H1 (cell line): ENCODE measurements around the gene EDN1. TPM values are rescaled to one million over a fixed set of nuclear protein-coding genes. Genes with fewer than 3 reads are reported as not detected.

ENCODE experiments used
- CTCF ChIA-PET: fragments of 300-600 bp; sonication (Branson Sonifier 250); formaldehyde crosslinking; loops from one replicate; lab custom pipeline; 2021; ENCODE audit not compliant: partially characterized antibody; lab: Charles Lee
- POLR2A ChIA-PET: fragments of 300-600 bp; sonication (Branson Sonifier 250); formaldehyde crosslinking; loops from one replicate; lab custom pipeline; 2021; ENCODE audit warnings: inconsistent platforms; ENCODE audit not compliant: partially characterized antibody; lab: Charles Lee
- DNase-seq, 2 experiments: peaks; one replicate each; pipeline versions ENCODE4 v3.0.0 to v3.0.0-alpha.2; 2010 to 2022; ENCODE audit warnings: low spot score in 2 of 2, low read depth in 1 of 2, mixed read lengths in 1 of 2
- FAIRE-seq: peaks from 2 replicates; lab custom pipeline; 2011; peaks lifted over from hg19 to GRCh38; lab: Jason Lieb, UNC
- H2AFZ ChIP-seq: 2 replicates; pipeline ENCODE4 v1.8.1; 2012; ENCODE audit warnings: low read length, inconsistent platforms
- H2AK5ac ChIP-seq: 2 replicates; pipeline ENCODE4 v1.6.1; 2013; ENCODE audit warnings: low read depth, low read length
- H2BK120ac ChIP-seq: replicated peaks from 2 replicates; pipeline ENCODE3; 2013; ENCODE audit warnings: low read depth, low read length, inconsistent platforms
- H2BK12ac ChIP-seq: 2 replicates; pipeline ENCODE4 v1.6.1; 2013; ENCODE audit warnings: low read depth, low read length
- H2BK15ac ChIP-seq: 2 replicates; pipeline ENCODE4 v1.6.1; 2013; ENCODE audit warnings: low read length
- H2BK20ac ChIP-seq: 2 replicates; pipeline ENCODE4 v1.6.1; 2013; ENCODE audit warnings: low read length
- H2BK5ac ChIP-seq: 2 replicates; pipeline ENCODE4 v1.6.1; 2013; ENCODE audit warnings: low read depth, low read length
- H3K14ac ChIP-seq: 2 replicates; pipeline ENCODE4 v1.6.1; 2013; ENCODE audit warnings: inconsistent platforms; ENCODE audit not compliant: insufficient read length
- H3K18ac ChIP-seq: 2 replicates; pipeline ENCODE4 v1.6.1; 2013; ENCODE audit warnings: low read length; ENCODE audit errors: extremely low read depth
- H3K23ac ChIP-seq: 2 replicates; pipeline ENCODE4 v1.6.1; 2013; ENCODE audit warnings: inconsistent platforms; ENCODE audit not compliant: insufficient read length
- H3K23me2 ChIP-seq: 2 replicates; pipeline ENCODE4 v1.6.1; 2013; ENCODE audit warnings: low read depth, low read length
- H3K27ac ChIP-seq: 2 replicates; pipeline ENCODE4 v1.6.1; 2011; ENCODE audit warnings: low read depth, low read length, inconsistent platforms
- H3K27me3 ChIP-seq, 4 experiments: replicated peaks in 1 of 4; 1 replicate in 1 of 4; 2 replicates in 3 of 4; pipeline versions ENCODE4 v1.6.1 to v1.8.1; 2011 to 2013; ENCODE audit warnings: low read length in 3 of 4, mild to moderate bottlenecking in 3 of 4, inconsistent platforms in 2 of 4, mixed read lengths in 2 of 4, moderate library complexity in 1 of 4; ENCODE audit not compliant: control insufficient read depth in 3 of 4, insufficient read depth in 3 of 4; ENCODE audit errors: extremely low read depth in 1 of 4
- H3K36me3 ChIP-seq, 4 experiments: 2 replicates each; pipeline versions ENCODE4 v1.6.1 to v1.8.1; 2011 to 2013; ENCODE audit warnings: mild to moderate bottlenecking in 4 of 4, low read length in 3 of 4, moderate library complexity in 2 of 4, control low read depth in 1 of 4, inconsistent platforms in 1 of 4; ENCODE audit not compliant: insufficient read depth in 4 of 4, control insufficient read depth in 2 of 4
- H3K4ac ChIP-seq: replicated peaks from 2 replicates; pipeline ENCODE3; 2013; ENCODE audit warnings: low read length, low read depth, mixed read lengths, inconsistent platforms; ENCODE audit not compliant: insufficient read length
- H3K4me1 ChIP-seq, 4 experiments: replicated peaks in 1 of 4; 1 replicate in 1 of 4; 2 replicates in 3 of 4; pipeline versions ENCODE4 v1.6.1 to v1.8.1; 2011 to 2013; ENCODE audit warnings: low read length in 3 of 4, inconsistent platforms in 2 of 4, mixed read lengths in 1 of 4; ENCODE audit not compliant: insufficient read depth in 4 of 4, control insufficient read depth in 3 of 4
- H3K4me2 ChIP-seq, 2 experiments: 2 replicates each; pipeline versions ENCODE4 v1.6.1 to v1.8.1; 2011 to 2013; ENCODE audit warnings: low read depth in 2 of 2, low read length in 2 of 2, control low read depth in 1 of 2, inconsistent platforms in 1 of 2, mild to moderate bottlenecking in 1 of 2; ENCODE audit not compliant: insufficient read depth in 1 of 2
- H3K4me3 ChIP-seq, 4 experiments: fragments of 200-600, 300-600 bp in 1 of 4; sonication (generic), shearing (Covaris generic), sonication (Bioruptor Twin) in 1 of 4; 2 replicates each; pipeline versions ENCODE4 v1.5.1 to v1.8.1; 2011 to 2016; ENCODE audit warnings: low read length in 4 of 4, low read depth in 3 of 4, control low read depth in 2 of 4, inconsistent platforms in 2 of 4, mild to moderate bottlenecking in 2 of 4, mixed read lengths in 1 of 4, moderate library complexity in 1 of 4; ENCODE audit not compliant: insufficient read depth in 2 of 4; ENCODE audit errors: extremely low read depth in 1 of 4
- H3K56ac ChIP-seq: replicated peaks from 2 replicates; pipeline ENCODE3; 2013; ENCODE audit warnings: low read depth, mild to moderate bottlenecking, mixed read lengths, low read length, inconsistent platforms; ENCODE audit not compliant: insufficient read length
- H3K79me1 ChIP-seq: 2 replicates; pipeline ENCODE4 v1.6.1; 2013; ENCODE audit warnings: low read depth, low read length, control low read depth
- H3K79me2 ChIP-seq, 2 experiments: 2 replicates each; pipeline versions ENCODE4 v1.6.1 to v1.8.1; 2012 to 2013; ENCODE audit warnings: low read length in 2 of 2, mild to moderate bottlenecking in 2 of 2, inconsistent platforms in 1 of 2; ENCODE audit not compliant: insufficient read depth in 2 of 2, control insufficient read depth in 1 of 2
- H3K9ac ChIP-seq, 4 experiments: replicated peaks in 1 of 4; 1 replicate in 1 of 4; 2 replicates in 3 of 4; pipeline versions ENCODE4 v1.6.1 to v1.8.1; 2011 to 2013; ENCODE audit warnings: low read depth in 3 of 4, low read length in 3 of 4, control low read depth in 2 of 4, mild to moderate bottlenecking in 2 of 4, moderate library complexity in 2 of 4, inconsistent platforms in 1 of 4; ENCODE audit errors: extremely low read depth in 1 of 4
- H3K9me3 ChIP-seq, 2 experiments: 2 replicates each; pipeline versions ENCODE4 v1.6.1 to v1.8.1; 2012 to 2013; ENCODE audit warnings: mild to moderate bottlenecking in 2 of 2, moderate library complexity in 2 of 2, control low read depth in 1 of 2, inconsistent platforms in 1 of 2, low read depth in 1 of 2, low read length in 1 of 2, mixed read lengths in 1 of 2; ENCODE audit not compliant: insufficient read depth in 2 of 2
- H4K20me1 ChIP-seq, 2 experiments: replicated peaks in 1 of 2; 2 replicates each; pipeline versions ENCODE3 to v1.8.1; 2011 to 2013; ENCODE audit warnings: inconsistent platforms in 2 of 2, low read length in 2 of 2, mild to moderate bottlenecking in 1 of 2; ENCODE audit not compliant: insufficient read depth in 2 of 2, control insufficient read depth in 1 of 2
- H4K5ac ChIP-seq: 2 replicates; pipeline ENCODE4 v1.6.1; 2013; ENCODE audit warnings: low read length, low read depth, mixed read lengths, inconsistent platforms; ENCODE audit not compliant: insufficient read length
- H4K8ac ChIP-seq: 2 replicates; pipeline ENCODE4 v1.8.0; 2013; ENCODE audit warnings: mild to moderate bottlenecking, moderate library complexity, low read length, inconsistent platforms; ENCODE audit not compliant: insufficient read depth; ENCODE audit errors: extremely low read depth
- H4K91ac ChIP-seq: replicated peaks from 2 replicates; pipeline ENCODE3; 2013; ENCODE audit warnings: low read length, mixed read lengths, inconsistent platforms; ENCODE audit not compliant: insufficient read length
- BACH1 ChIP-seq: IDR thresholded peaks from 2 replicates; pipeline ENCODE4 v1.6.1; 2012; ENCODE audit warnings: low read length, improper control_type of control experiment
- BCL11A ChIP-seq, 2 experiments: IDR thresholded peaks; one replicate each; pipeline ENCODE4 v1.6.1; 2011; ENCODE audit warnings: low read depth in 2 of 2, low read length in 2 of 2, mild to moderate bottlenecking in 2 of 2
- CBX5 ChIP-seq: fragments of 300-800, 300-1000 bp; sonication (generic); IDR thresholded peaks from 2 replicates; pipeline ENCODE4 v1.7.1; 2016; ENCODE audit warnings: antibody characterized with exemption, low read length, low read depth
- CHD1 ChIP-seq: IDR thresholded peaks from 2 replicates; pipeline ENCODE4 v1.6.1; 2012; ENCODE audit warnings: low read depth, low read length, improper control_type of control experiment
- CREB1 ChIP-seq: IDR thresholded peaks from 2 replicates; pipeline ENCODE4 v1.6.1; 2012; ENCODE audit warnings: inconsistent platforms
- FOSL1 ChIP-seq: IDR thresholded peaks from 2 replicates; pipeline ENCODE4 v1.6.1; 2011; ENCODE audit warnings: mild to moderate bottlenecking, low read depth, low read length, moderate library complexity; ENCODE audit not compliant: insufficient read depth
- GABPA ChIP-seq: IDR thresholded peaks from 2 replicates; pipeline ENCODE4 v1.6.1; 2011; ENCODE audit warnings: mild to moderate bottlenecking, low read length, moderate library complexity, borderline replicate concordance; ENCODE audit not compliant: insufficient read depth
- JUND ChIP-seq: IDR thresholded peaks from 2 replicates; pipeline ENCODE4 v1.6.1; 2011; ENCODE audit warnings: mild to moderate bottlenecking, improper control_type of control experiment, low read length
- NANOG ChIP-seq: IDR thresholded peaks from 2 replicates; pipeline ENCODE4 v1.6.1; 2011; ENCODE audit warnings: low read length, low read depth, mild to moderate bottlenecking, inconsistent platforms; ENCODE audit not compliant: insufficient read depth, poor library complexity, severe bottlenecking
- RAD21 ChIP-seq, 2 experiments: IDR thresholded peaks in 1 of 2; conservative IDR thresholded peaks in 1 of 2; 2 replicates each; pipeline ENCODE4 v1.6.1; 2011; ENCODE audit warnings: low read depth in 2 of 2, low read length in 2 of 2, improper control_type of control experiment in 1 of 2, inconsistent platforms in 1 of 2, mild to moderate bottlenecking in 1 of 2, moderate library complexity in 1 of 2
- SAP30 ChIP-seq: fragments of 300-600 bp; sonication (generic); IDR thresholded peaks from 2 replicates; pipeline ENCODE4 v1.7.1; 2012; ENCODE audit warnings: low read length, moderate library complexity, mild to moderate bottlenecking, inconsistent platforms; ENCODE audit not compliant: insufficient read depth, insufficient replicate concordance
- SP4 ChIP-seq: IDR thresholded peaks from 2 replicates; pipeline ENCODE4 v1.6.1; 2012; ENCODE audit warnings: low read length, inconsistent platforms
- TBP ChIP-seq: IDR thresholded peaks from 2 replicates; pipeline ENCODE4 v1.6.1; 2011; ENCODE audit warnings: low read depth, low read length, improper control_type of control experiment
- WGBS, 2 experiments: shearing (Covaris generic) in 1 of 2; methylation state at CpG; one replicate each; pipeline versions ENCODE4 v1.1.6 to v1.1.7; 2013 to 2015; ENCODE audit warnings: low lambda C conversion rate in 2 of 2, mixed read lengths in 2 of 2, inconsistent platforms in 1 of 2, low coverage in 1 of 2, missing lambda C conversion rate in 1 of 2; ENCODE audit not compliant: insufficient replicate concordance in 2 of 2, insufficient coverage in 1 of 2, insufficient read length in 1 of 2; ENCODE audit errors: extremely low coverage in 1 of 2, missing lambda C conversion rate in 1 of 2; 5-methylcytosine and 5-hydroxymethylcytosine counted together
- polyA plus RNA-seq, 7 experiments: library from polyadenylated mRNA; depleted of rRNA in 3 of 7; stranded (reverse) in 5 of 7; unstranded in 2 of 7; fragments of >200 nt in 5 of 7; fragments of 200-250 nt in 2 of 7; gene quantifications; 1 replicate in 5 of 7; 2 replicates in 1 of 7; 4 replicates in 1 of 7; pipeline versions ENCODE4 v1.2.1 to v1.2.3, GENCODE V29; 2011 to 2013; ENCODE audit warnings: missing spikeins in 2 of 7, mixed read lengths in 2 of 7
- total RNA-seq: library from RNA; stranded (reverse); fragmentation: NEBNext Ultra II Directional; extraction: Animal tissue kit (Norgen Biotek cat#: 25700); gene quantifications from 2 replicates; pipeline ENCODE4 v1.2.1, GENCODE V29; 2021
- TF ChIP-seq, protein P1 (sequence below): IDR thresholded peaks from 2 replicates; pipeline ENCODE4 v1.6.1; 2012; ENCODE audit warnings: inconsistent platforms

Gene EDN1
- total and polyA plus RNA-seq, 2 of the 8 experiments (the other 6 are each of a cell fraction or from before 2014, with no cell fraction given): 0.23 to 1.1 TPM

DNA sequence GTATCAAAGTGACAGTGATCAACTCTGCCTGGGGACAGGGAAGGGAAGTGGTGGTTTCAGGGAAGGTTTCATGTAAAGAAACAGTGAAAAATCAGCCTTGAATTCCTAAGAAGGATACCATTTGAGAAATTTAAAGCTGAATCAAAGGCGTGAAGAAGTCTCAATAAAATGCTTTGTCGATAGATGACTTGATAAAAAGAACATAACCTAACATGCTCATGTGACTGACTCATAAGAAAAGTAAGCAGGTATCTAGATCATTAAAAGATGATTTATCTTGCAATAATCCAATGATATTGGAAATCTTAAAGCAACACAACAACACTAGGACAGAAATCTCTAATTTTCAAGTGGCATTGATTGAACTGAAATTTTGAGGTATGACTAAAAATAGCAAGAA, 14.3 kb downstream of the EDN1 start:
- no peak overlapping the region for H3K27ac ChIP-seq
- H2BK120ac ChIP-seq: no peak overlapping the region
- H4K20me1 ChIP-seq: no peaks in the 10 kb centered on the region
- no peak overlapping the region for H2AFZ ChIP-seq
- no peak overlapping the region for H2BK15ac ChIP-seq
- H3K23ac ChIP-seq: no peak overlapping the region
- H3K9ac ChIP-seq: no peak overlapping the region
- WGBS, 2 experiments: 95% methylated on average over 2 of the region's 2 CpGs; no CpG with 5 or more reads in 1 of the 2 experiments
- H2BK5ac ChIP-seq: no peak overlapping the region
- DNase-seq (no peak), FAIRE-seq (no peak)
- H4K8ac ChIP-seq: no peak overlapping the region
- CTCF ChIA-PET: interaction anchor here (1.2 to 1.3 kb wide), 2 partner anchors 15 to 159 kb away, joined by 3 to 4 read pairs; partner anchors contain the start of gene EDN1
- no peak overlapping the region for H3K4ac ChIP-seq
- no peak overlapping the region for H2AK5ac ChIP-seq
- H4K91ac ChIP-seq: no peak overlapping the region
- H2BK20ac ChIP-seq: no peak overlapping the region
- H3K23me2 ChIP-seq: no peaks in the 10 kb centered on the region
- no peak overlapping the region for H2BK12ac ChIP-seq
- H3K9me3 ChIP-seq: no peaks in the 10 kb centered on the region
- H3K4me3 ChIP-seq: no peak overlapping the region
- H3K4me1 ChIP-seq: no peaks in the 10 kb centered on the region
- H3K4me2 ChIP-seq: no peak overlapping the region
- H3K79me1 ChIP-seq: no peaks in the 10 kb centered on the region
- no peaks in the 10 kb centered on the region for H3K27me3 ChIP-seq
- H4K5ac ChIP-seq: no peak overlapping the region
- no peaks in the 10 kb centered on the region for H3K36me3 ChIP-seq
- H3K14ac ChIP-seq: no peak overlapping the region
- POLR2A ChIA-PET: no interaction called here
- H3K18ac ChIP-seq: no peak overlapping the region
- no peak overlapping the region for H3K56ac ChIP-seq
- no peaks in the 10 kb centered on the region for H3K79me2 ChIP-seq
- no peak for TF ChIP-seq TBP
- no peak for TF ChIP-seq BACH1
- no peak for TF ChIP-seq GABPA
- no peak for TF ChIP-seq CBX5
- no peak for TF ChIP-seq BCL11A (IDR thresholded peaks at IDR 0.05; ENCODE audit: low read depth in 2 of 2, low read length in 2 of 2)
- no peak for TF ChIP-seq JUND
- TF ChIP-seq CREB1: no peak
- no peak for TF ChIP-seq RAD21 (IDR thresholded peaks at IDR 0.05 in 1 of 2, conservative IDR thresholded peaks at IDR 0.05 in 1 of 2; ENCODE audit: low read depth in 2 of 2, low read length in 2 of 2)
- no peak for TF ChIP-seq FOSL1
- TF ChIP-seq, protein P1, sequence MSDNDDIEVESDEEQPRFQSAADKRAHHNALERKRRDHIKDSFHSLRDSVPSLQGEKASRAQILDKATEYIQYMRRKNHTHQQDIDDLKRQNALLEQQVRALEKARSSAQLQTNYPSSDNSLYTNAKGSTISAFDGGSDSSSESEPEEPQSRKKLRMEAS: no peak
- no peak for TF ChIP-seq NANOG
- TF ChIP-seq SP4: no peak
- no peak for TF ChIP-seq SAP30
- TF ChIP-seq CHD1: no peak
